Measurements from ENCODE around the gene MINDY4. TPM values are rescaled to one million over a fixed set of nuclear protein-coding genes. Genes with fewer than 3 reads are reported as not detected.

Gene MINDY4
- total and polyA plus RNA-seq, 2 of the 8 experiments (the other 6 are each of a cell fraction or from before 2014, with no cell fraction given): 1.3 to 3.6 TPM

GRCh38 chr7:30735631-30736030, 35.6 kb upstream of the MINDY4 start (continued):
- TF ChIP-seq TEAD4 (IDR thresholded peaks at IDR 0.05; ENCODE audit: low read depth, low read length): no peak

All from H1 (cell line).